Measurements from ENCODE around the gene CD79A.

Gene CD79A

GRCh38 chr19:41882568-41883462, 5.7 kb downstream of the CD79A start, which contains the start of gene ARHGEF1:
ARHGEF1 (plus strand) TSS chr19:41883184; CDS start chr19:41888083, 4,899 bp downstream.
- H3K4me2 ChIP-seq (ENCODE audit: low read length): peak within 1 kb of the TSS; percentile 81
- peak within 1 kb of the TSS; percentile 67 for H3K27ac ChIP-seq
- peaks cover 17% of the 10 kb centered on the region for H3K79me2 ChIP-seq
- peaks cover 10% of the 10 kb centered on the region for H3K4me1 ChIP-seq
- H3K27me3 ChIP-seq (ENCODE audit: control insufficient read depth, insufficient read depth, low read length): no peaks in the 10 kb centered on the region
- H3K4me3 ChIP-seq (ENCODE audit: low read depth, low read length): peak within 1 kb of the TSS; percentile 70
- H3K9me3 ChIP-seq (ENCODE audit: control insufficient read depth, low read length): no peaks in the 10 kb centered on the region
- no peaks in the 10 kb centered on the region for H3K36me3 ChIP-seq (ENCODE audit: control insufficient read depth, insufficient read depth, low read length)
- TF ChIP-seq CTCF (IDR thresholded peaks at IDR 0.05): peak; percentile 6
- H3K9ac ChIP-seq: no peak within 1 kb of the TSS
- H2AFZ ChIP-seq: peak within 1 kb of the TSS; percentile 95

DNA sequence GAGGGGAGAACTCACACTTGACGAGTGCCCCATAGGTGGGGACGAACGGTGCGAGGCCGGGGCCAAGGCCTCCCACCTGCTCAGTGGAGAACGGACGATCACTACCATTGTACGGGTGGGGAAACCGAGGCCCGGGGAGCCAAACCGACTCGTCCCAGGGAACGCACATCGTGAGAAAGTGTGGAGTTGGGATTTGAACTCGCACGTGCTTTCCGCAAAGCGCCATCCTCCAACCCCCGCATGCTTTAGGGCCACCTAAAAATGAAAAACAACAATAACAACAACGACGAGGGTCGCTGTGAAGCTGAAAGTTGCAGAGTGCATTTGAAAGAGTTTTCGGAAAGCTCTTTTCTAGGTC, 6.4 kb downstream of the CD79A start:
- no peaks in the 10 kb centered on the region for H3K27me3 ChIP-seq (ENCODE audit: control insufficient read depth, insufficient read depth, low read length)
- no peak overlapping the region for H3K9ac ChIP-seq
- H3K4me1 ChIP-seq: peaks cover 10% of the 10 kb centered on the region
- TF ChIP-seq CTCF (IDR thresholded peaks at IDR 0.05): no peak
- H3K27ac ChIP-seq: peak overlapping the region; percentile 42
- peaks cover 17% of the 10 kb centered on the region for H3K79me2 ChIP-seq
- H3K4me2 ChIP-seq (ENCODE audit: low read length): peak overlapping the region; percentile 81
- peak overlapping the region; percentile 95 for H2AFZ ChIP-seq
- no peaks in the 10 kb centered on the region for H3K36me3 ChIP-seq (ENCODE audit: control insufficient read depth, insufficient read depth, low read length)
- H3K9me3 ChIP-seq (ENCODE audit: control insufficient read depth, low read length): no peaks in the 10 kb centered on the region
- H3K4me3 ChIP-seq (ENCODE audit: low read depth, low read length): peak overlapping the region; percentile 70

- TF ChIP-seq CTCF (IDR thresholded peaks at IDR 0.05): no peak
- Histone ChIP-seq H3K27ac (peak overlapping the region; percentile 42), H3K36me3 (ENCODE audit: control insufficient read depth, insufficient read depth, low read length) (no peaks in the 10 kb centered on the region), H3K9me3 (ENCODE audit: control insufficient read depth, low read length) (no peaks in the 10 kb centered on the region), H2AFZ (peak overlapping the region; percentile 95), H3K27me3 (ENCODE audit: control insufficient read depth, insufficient read depth, low read length) (no peaks in the 10 kb centered on the region), H3K4me1 (peaks cover 10% of the 10 kb centered on the region), H3K79me2 (peaks cover 17% of the 10 kb centered on the region), H3K4me3 (ENCODE audit: low read depth, low read length) (peak overlapping the region; percentile 86), H3K9ac (peak overlapping the region; percentile 77), H3K4me2 (ENCODE audit: low read length) (peak overlapping the region; percentile 85)
These were observed 7.0 kb downstream of the CD79A start for GRCh38 chr19:41883821-41884733.

DNA sequence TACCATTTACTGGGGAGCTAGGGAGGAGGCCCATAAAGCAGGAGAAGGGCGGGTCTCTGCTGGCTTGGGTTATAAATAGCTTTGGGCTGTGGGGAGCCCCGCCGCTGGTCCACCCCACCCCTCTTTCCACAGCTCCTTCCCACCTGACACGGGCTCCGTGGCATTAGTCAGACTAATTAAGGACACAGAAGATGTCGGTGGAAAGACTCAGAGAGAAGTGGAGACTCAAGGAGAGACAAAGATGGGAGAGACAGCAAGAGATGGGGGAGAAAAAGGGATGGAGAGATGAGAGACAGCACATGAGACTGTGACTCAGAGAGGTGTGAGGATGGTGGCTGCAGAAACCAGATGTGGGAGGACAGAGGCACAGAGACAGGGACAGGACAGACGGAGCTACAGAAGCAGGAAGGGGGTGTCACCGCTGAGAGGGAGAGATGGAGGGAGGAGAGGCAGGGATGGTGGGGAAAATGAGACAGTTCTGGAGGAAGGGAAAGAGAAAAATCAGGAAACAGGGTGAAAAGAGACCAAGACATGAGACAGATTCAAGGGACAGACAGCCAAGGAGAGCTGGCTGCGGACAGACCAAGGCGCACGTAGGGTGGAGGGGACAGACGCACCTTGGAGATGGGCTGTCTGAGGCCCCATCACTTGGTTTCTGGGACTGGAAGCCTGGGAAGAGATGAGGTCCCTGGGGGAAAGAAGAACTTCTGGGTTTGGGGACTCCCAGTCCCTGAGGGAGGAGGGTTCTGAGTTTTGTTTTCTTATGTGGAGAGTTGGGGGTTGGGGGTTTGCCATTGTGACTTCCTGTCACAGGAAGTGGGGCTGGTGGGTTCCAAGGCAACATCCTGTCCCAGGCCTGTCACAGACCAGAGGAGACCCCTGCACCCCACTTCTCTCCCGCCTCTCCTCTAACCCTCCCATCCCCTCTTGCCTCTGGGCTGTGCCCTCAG, 10.0 kb downstream of the CD79A start:
- no peaks in the 10 kb centered on the region for H3K27me3 ChIP-seq (ENCODE audit: control insufficient read depth, insufficient read depth, low read length)
- peaks cover 17% of the 10 kb centered on the region for H3K79me2 ChIP-seq
- H3K4me3 ChIP-seq (ENCODE audit: low read depth, low read length): no peak overlapping the region
- TF ChIP-seq CTCF (IDR thresholded peaks at IDR 0.05): no peak
- H2AFZ ChIP-seq: no peak overlapping the region
- no peak overlapping the region for H3K4me2 ChIP-seq (ENCODE audit: low read length)
- no peaks in the 10 kb centered on the region for H3K9me3 ChIP-seq (ENCODE audit: control insufficient read depth, low read length)
- H3K4me1 ChIP-seq: peaks cover 10% of the 10 kb centered on the region
- H3K27ac ChIP-seq: no peak overlapping the region
- H3K9ac ChIP-seq: no peak overlapping the region
- no peaks in the 10 kb centered on the region for H3K36me3 ChIP-seq (ENCODE audit: control insufficient read depth, insufficient read depth, low read length)
